ENCODE measurements around the gene PLEKHS1. TPM values are rescaled to one million over a fixed set of nuclear protein-coding genes. Genes with fewer than 3 reads are reported as not detected.

Gene PLEKHS1
- total and polyA plus RNA-seq, 7 donors = 0.04 to 0.10 TPM; not detected in 5

GRCh38 chr10:113753020-113753692, 1.7 kb downstream of the PLEKHS1 start:
- Histone ChIP-seq H3K9me3 (no peaks in the 10 kb centered on the region), H3K27ac (no peak overlapping the region), H3K36me3 (ENCODE audit: insufficient read depth in 1 of 2, low read depth in 1 of 2) (no peaks in the 10 kb centered on the region), H3K4me3 (no peak overlapping the region), H3K4me1 (no peaks in the 10 kb centered on the region), H3K27me3 (ENCODE audit: insufficient read depth in 3 of 3, low read length in 2 of 3) (no peaks in the 10 kb centered on the region)
- 23 to 33% (median 28%) methylated on average over 9 of the region's 9 CpGs for WGBS, 3 donors
- TF ChIP-seq CTCF (IDR thresholded peaks at IDR 0.05) = no peak
- intact Hi-C loops (cut with DNase I) = no loop called here
- ATAC-seq = no peak
- DNase-seq = no peak

- H3K36me3 ChIP-seq (ENCODE audit: insufficient read depth in 1 of 2, low read depth in 1 of 2) = no peaks in the 10 kb centered on the region
- no peak overlapping the region for H3K27ac ChIP-seq
- 84 to 95% (median 92%) methylated on average over 3 of the region's 3 CpGs for WGBS, 3 donors
Measured at GRCh38 chr10:113754125-113754524, 2.6 kb downstream of the PLEKHS1 start.

GRCh38 chr10:113754768-113755167, 3.3 kb downstream of the PLEKHS1 start:
- no peaks in the 10 kb centered on the region for H3K4me1 ChIP-seq
- no peak overlapping the region for H3K4me3 ChIP-seq
- 87 to 93% (median 87%) methylated on average over 9 of the region's 9 CpGs for WGBS, 3 donors
- ATAC-seq = no peak
- intact Hi-C loops (cut with DNase I) = no loop called here
- H3K27me3 ChIP-seq (ENCODE audit: insufficient read depth in 3 of 3, low read length in 2 of 3) = no peaks in the 10 kb centered on the region
- no peak overlapping the region for H3K27ac ChIP-seq
- DNase-seq = no peak
- TF ChIP-seq CTCF (IDR thresholded peaks at IDR 0.05) = no peak
- H3K9me3 ChIP-seq = no peaks in the 10 kb centered on the region
- no peaks in the 10 kb centered on the region for H3K36me3 ChIP-seq (ENCODE audit: insufficient read depth in 1 of 2, low read depth in 1 of 2)

More at GRCh38 chr10:113754125-113754524, 2.6 kb downstream of the PLEKHS1 start:
- H3K4me3 ChIP-seq = no peak overlapping the region
- H3K27me3 ChIP-seq (ENCODE audit: insufficient read depth in 3 of 3, low read length in 2 of 3) = no peaks in the 10 kb centered on the region
- intact Hi-C loops (cut with DNase I) = no loop called here
- H3K9me3 ChIP-seq = no peaks in the 10 kb centered on the region
- no peak for TF ChIP-seq CTCF (IDR thresholded peaks at IDR 0.05)
- ATAC-seq = no peak
- DNase-seq = no peak
- H3K4me1 ChIP-seq = no peaks in the 10 kb centered on the region

- H3K27me3 ChIP-seq (ENCODE audit: insufficient read depth in 3 of 3, low read length in 2 of 3) = no peaks in the 10 kb centered on the region
- 86 to 88% (median 87%) methylated on average over 12 of the region's 12 CpGs for WGBS, 3 donors
- TF ChIP-seq CTCF (IDR thresholded peaks at IDR 0.05) = no peak
Measured at GRCh38 chr10:113756940-113757543, 5.6 kb downstream of the PLEKHS1 start.

More at GRCh38 chr10:113756940-113757543, 5.6 kb downstream of the PLEKHS1 start:
- ATAC-seq (no peak), DNase-seq (no peak)
- intact Hi-C loops (cut with DNase I) = no loop called here
- H3K36me3 ChIP-seq (ENCODE audit: insufficient read depth in 1 of 2, low read depth in 1 of 2) = no peaks in the 10 kb centered on the region
- no peaks in the 10 kb centered on the region for H3K9me3 ChIP-seq
- H3K4me1 ChIP-seq = no peaks in the 10 kb centered on the region
- no peak overlapping the region for H3K27ac ChIP-seq
- no peak overlapping the region for H3K4me3 ChIP-seq
